K562 (cell line): ENCODE data around the gene DNAJC18. TPM values are rescaled to one million over a fixed set of nuclear protein-coding genes. Genes with fewer than 3 reads are reported as not detected.
A peak's percentile ranks its signal among the peaks of the same experiment; 100 is the strongest.

Experiments used
- ATAC-seq: fragments of 200-7000 bp; cut with Tn5 transposase; 3 replicates; pipeline ENCODE4 v1.9.1; 2020; ENCODE audit warnings: moderate library complexity
- BruUV-seq: library from RNA; stranded (reverse); fragments of 400-500 nt; replicated peaks from 2 replicates; lab custom pipeline; 2021; lab: Mats Ljungman, UMichigan
- CTCF ChIA-PET: fragments of 300-600 bp; formaldehyde crosslinking; extraction: SDS; loops from one replicate; lab custom pipeline; 2021; ENCODE audit warnings: low intra/inter-chr PET ratio; lab: Yijun Ruan, JAX
- POLR2A ChIA-PET: fragments of 300-600, 350-650 bp; sonication (Branson Sonifier 250); formaldehyde crosslinking; extraction: SDS; loops from one replicate; lab custom pipeline; 2021; ENCODE audit warnings: antibody characterized with exemption, inconsistent platforms; lab: Yijun Ruan, JAX
- DNase-seq, 4 experiments: peaks; one replicate each; pipeline versions ENCODE4 v3.0.0 to v3.0.0-alpha.2; 2011 to 2018; ENCODE audit warnings: low spot score in 3 of 4, mixed read lengths in 3 of 4; ENCODE audit errors: extremely low read depth in 1 of 4
- FAIRE-seq: peaks from 2 replicates; lab custom pipeline; 2011; peaks lifted over from hg19 to GRCh38; lab: Jason Lieb, UNC
- H2AFZ ChIP-seq: 2 replicates; pipeline ENCODE4 v1.6.0; 2011; ENCODE audit warnings: low read depth, low read length, control low read depth, inconsistent platforms
- H3K27ac ChIP-seq: fragments of 200-600 bp; 3 replicates; pipeline ENCODE4 v1.8.0; 2011; ENCODE audit warnings: low read depth, mild to moderate bottlenecking, control low read depth, inconsistent platforms, low read length, moderate library complexity, mixed read lengths; ENCODE audit errors: extremely low read depth
- H3K27me3 ChIP-seq, 2 experiments: fragments of 300-600 bp in 1 of 2; 2 replicates in 1 of 2; 3 replicates in 1 of 2; pipeline versions ENCODE4 v1.6.0 to v1.8.0; 2011; ENCODE audit warnings: inconsistent platforms in 2 of 2, low read length in 2 of 2, mild to moderate bottlenecking in 1 of 2, mixed read lengths in 1 of 2, moderate library complexity in 1 of 2; ENCODE audit not compliant: control insufficient read depth in 2 of 2, insufficient read depth in 2 of 2
- H3K36me3 ChIP-seq: fragments of 300-600 bp; 3 replicates; pipeline ENCODE4 v1.8.0; 2011; ENCODE audit warnings: mild to moderate bottlenecking, low read length, inconsistent platforms; ENCODE audit not compliant: control insufficient read depth, insufficient read depth
- H3K4me1 ChIP-seq, 2 experiments: fragments of 200-600 bp in 1 of 2; replicated peaks in 1 of 2; 2 replicates in 1 of 2; 3 replicates in 1 of 2; pipeline versions ENCODE4 v1.5.1 to v1.8.0; 2011; ENCODE audit warnings: inconsistent platforms in 2 of 2, low read length in 2 of 2, mild to moderate bottlenecking in 1 of 2, mixed read lengths in 1 of 2, moderate library complexity in 1 of 2; ENCODE audit not compliant: control insufficient read depth in 2 of 2, insufficient read depth in 2 of 2
- H3K4me2 ChIP-seq: 2 replicates; pipeline ENCODE4 v1.6.1; 2011; ENCODE audit warnings: low read length, control low read depth, inconsistent platforms, mixed read lengths; ENCODE audit not compliant: insufficient read depth
- H3K4me3 ChIP-seq: fragments of 200-600 bp; sonication (generic), shearing (Covaris generic); 2 replicates; pipeline ENCODE4 v1.5.1; 2016; ENCODE audit warnings: control low read depth, inconsistent platforms
- H3K79me2 ChIP-seq: fragments of 200-600 bp; 3 replicates; pipeline ENCODE4 v1.8.0; 2011; ENCODE audit warnings: low read length, inconsistent platforms; ENCODE audit not compliant: control insufficient read depth, insufficient read depth
- H3K9ac ChIP-seq, 2 experiments: 2 replicates each; pipeline versions ENCODE4 v1.6.0 to v1.6.1; 2011; ENCODE audit warnings: low read depth in 2 of 2, low read length in 2 of 2, control low read depth in 1 of 2, inconsistent platforms in 1 of 2, mild to moderate bottlenecking in 1 of 2, mixed read lengths in 1 of 2; ENCODE audit not compliant: insufficient read depth in 1 of 2
- H3K9me1 ChIP-seq: one replicate; pipeline ENCODE4 v1.6.0; 2011; ENCODE audit warnings: inconsistent platforms, mild to moderate bottlenecking, low read length, moderate library complexity; ENCODE audit not compliant: control insufficient read depth, insufficient read depth
- H3K9me3 ChIP-seq: replicated peaks from 2 replicates; pipeline ENCODE4 v1.5.1; 2011; ENCODE audit warnings: low read depth, low read length, inconsistent platforms; ENCODE audit not compliant: control insufficient read depth, insufficient read depth
- H4K20me1 ChIP-seq: replicated peaks from 2 replicates; pipeline ENCODE4 v1.6.1; 2011; ENCODE audit warnings: low read length, inconsistent platforms, mixed read lengths; ENCODE audit not compliant: control insufficient read depth, insufficient read depth
- BCOR ChIP-seq: fragments of 450-650 bp; IDR thresholded peaks from 2 replicates; pipeline ENCODE4 v1.6.1; 2016
- FIP1L1 ChIP-seq: fragments of 200-400 bp; formaldehyde crosslinking; IDR thresholded peaks from 2 replicates; pipeline ENCODE4 v1.6.1; 2018; ENCODE audit warnings: mild to moderate bottlenecking, low read depth, low read length; ENCODE audit not compliant: poor library complexity, severe bottlenecking
- FOXK1 ChIP-seq: sonication (generic); formaldehyde crosslinking; IDR thresholded peaks from 2 replicates; pipeline ENCODE4 v1.8.0; 2022; ENCODE audit warnings: missing genetic modification reagents, mild to moderate bottlenecking, borderline replicate concordance
- HOXB6 ChIP-seq: fragments of 250-450 bp; sonication (Bioruptor Pico); IDR thresholded peaks from 2 replicates; pipeline ENCODE4 v1.5.1; 2022; ENCODE audit warnings: mild to moderate bottlenecking, borderline replicate concordance
- MLX ChIP-seq, 2 experiments: fragments of 450-650 bp in 1 of 2; sonication (generic) in 1 of 2; formaldehyde crosslinking; conservative IDR thresholded peaks; 2 replicates each; pipeline versions ENCODE4 v1.4.0 to v1.8.1; 2020 to 2022; ENCODE audit warnings: mild to moderate bottlenecking in 1 of 2, missing genetic modification reagents in 1 of 2
- NCOA6 ChIP-seq: fragments of 450-650 bp; IDR thresholded peaks from 2 replicates; pipeline ENCODE4 v1.6.1; 2017; ENCODE audit warnings: mild to moderate bottlenecking
- NONO ChIP-seq, 2 experiments: fragments of 200-400 bp in 1 of 2; fragments of 450-650 bp in 1 of 2; formaldehyde crosslinking in 1 of 2; IDR thresholded peaks; 2 replicates each; pipeline ENCODE4 v1.6.1; 2017; ENCODE audit warnings: low read depth in 2 of 2, mild to moderate bottlenecking in 2 of 2, moderate library complexity in 2 of 2, low read length in 1 of 2
- PREB ChIP-seq: sonication (generic); formaldehyde crosslinking; IDR thresholded peaks from 2 replicates; pipeline ENCODE4 v1.8.1; 2023; ENCODE audit warnings: mild to moderate bottlenecking, missing genetic modification reagents
- TBL1XR1 ChIP-seq, 2 experiments: IDR thresholded peaks; 2 replicates each; pipeline ENCODE4 v1.6.1; 2012; ENCODE audit warnings: improper control_type of control experiment in 2 of 2, low read length in 2 of 2, mild to moderate bottlenecking in 1 of 2
- ZNF212 ChIP-seq: fragments of 450-650 bp; formaldehyde crosslinking; IDR thresholded peaks from 2 replicates; pipeline ENCODE4 v1.4.0; 2020; ENCODE audit warnings: mild to moderate bottlenecking
- WGBS: fragments of 100-300 bp; shearing (Covaris generic); methylation state at CpG from one replicate; pipeline ENCODE4 v1.1.6; 2016; ENCODE audit warnings: low coverage, mixed read lengths; ENCODE audit not compliant: insufficient coverage; ENCODE audit errors: missing lambda C conversion rate; 5-methylcytosine and 5-hydroxymethylcytosine counted together
- in situ Hi-C: fragments of 300-500 bp; cut with MboI; formaldehyde crosslinking; loops from 4 replicates; pipeline ENCODE4 v1.15.0; 2018; ENCODE audit warnings: inconsistent platforms, mixed read lengths
- intact Hi-C: fragments of 100-400 bp; cut with micrococcal nuclease; formaldehyde crosslinking; loops from 2 replicates; pipeline ENCODE4 v1.14.2; 2022
- polyA plus RNA-seq, 8 experiments: library from polyadenylated mRNA; depleted of rRNA in 4 of 8; stranded (reverse) in 5 of 8; unstranded in 3 of 8; fragments of >200 nt; fragmentation: Nextera tagmentation in 2 of 8; fragmentation: Illumina TruSeq in 1 of 8; extraction: Ambion mirVana in 2 of 8; extraction: Trizol in 1 of 8; gene quantifications; 2 replicates each; pipeline versions ENCODE4 v1.2.1 to v1.2.3, GENCODE V29; 2011 to 2014; ENCODE audit warnings: inconsistent platforms in 1 of 8, missing spikeins in 1 of 8
- total RNA-seq, 7 experiments: library from RNA; depleted of rRNA in 6 of 7; stranded (reverse); fragments of >200 nt in 6 of 7; fragmentation: Illumina TruSeq in 2 of 7; extraction: Trizol in 2 of 7; gene quantifications; 2 replicates each; pipeline versions ENCODE4 v1.2.1 to v1.2.3, GENCODE V29; 2011 to 2021; ENCODE audit warnings: low replicate concordance in 1 of 7
- TF ChIP-seq, protein P1 (sequence below): fragments of 200-800 bp; sonication (Bioruptor generic); IDR thresholded peaks from 2 replicates; pipeline ENCODE4 v1.6.1; 2016; ENCODE audit warnings: missing genetic modification characterization, missing compliant biosample characterization

DNAJC18 gene
- total and polyA plus RNA-seq, 9 of the 15 experiments (the other 6 are each of a cell fraction or from before 2014, with no cell fraction given) = 1.5 to 13.3 (median 7.5) TPM

DNA sequence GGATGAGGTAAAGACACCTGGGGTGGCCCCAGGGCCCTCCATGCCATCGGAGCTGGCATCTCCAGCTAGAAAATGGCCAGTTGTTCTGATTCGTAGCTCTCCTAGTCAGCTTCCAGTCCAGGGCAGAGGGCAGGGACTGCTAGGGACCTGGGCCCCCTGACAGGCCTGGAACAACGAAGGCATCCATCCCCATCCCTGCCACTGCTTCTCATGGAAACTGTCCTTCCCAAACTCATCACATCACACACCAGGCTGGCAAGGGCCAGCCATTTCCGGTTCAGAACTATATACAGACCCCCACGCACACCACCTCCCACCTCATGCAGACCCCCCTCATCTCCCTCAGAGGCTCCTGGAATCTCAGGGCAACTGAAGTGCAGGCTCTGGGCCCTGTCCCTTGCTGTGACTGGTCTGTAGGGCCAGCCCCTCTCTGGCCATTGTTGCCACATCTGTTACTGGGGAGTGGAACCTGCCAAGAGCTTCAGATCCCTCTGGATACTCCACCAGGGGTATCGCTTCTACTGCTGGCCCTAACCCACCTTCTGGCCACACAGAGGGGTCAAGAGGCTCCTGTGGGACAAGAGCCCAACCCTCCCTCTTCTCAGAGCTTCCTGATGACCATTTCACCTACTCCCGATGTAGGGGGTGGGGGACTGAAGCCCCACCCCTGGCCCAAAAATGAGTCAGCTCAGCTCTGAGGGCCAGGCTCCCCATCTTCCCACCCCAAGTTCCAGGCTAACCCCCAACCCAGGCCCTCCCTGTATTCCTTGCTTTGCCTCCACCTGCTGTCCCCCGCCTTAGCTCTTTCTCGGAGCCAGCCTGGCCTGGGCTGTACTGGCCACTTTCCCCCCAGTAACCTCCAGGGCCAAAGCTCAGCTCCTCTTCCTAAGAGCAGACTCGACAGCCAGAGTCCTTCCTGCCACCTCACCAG, 48.4 kb downstream of the DNAJC18 start:
- Histone ChIP-seq H3K27me3 (no peaks in the 10 kb centered on the region), H3K36me3 (no peaks in the 10 kb centered on the region), H3K9me1 (no peaks in the 10 kb centered on the region), H3K27ac (no peak overlapping the region), H3K9ac (peak overlapping the region in 1 of 2 experiments; percentile 55; a peak in 1 of 4 replicates), H3K9me3 (no peaks in the 10 kb centered on the region; the same call in none of the 2 replicates), H4K20me1 (no peaks in the 10 kb centered on the region), H3K4me2 (no peak overlapping the region), H2AFZ (no peak overlapping the region), H3K4me3 (no peak overlapping the region), H3K4me1 (peaks cover under 1 to 20% of the 10 kb centered on the region in 2 experiments; a peak in 3 of 5 replicates), H3K79me2 (no peaks in the 10 kb centered on the region)
- 33% methylated on average over 8 of the region's 10 CpGs for WGBS
- ATAC-seq (no peak), FAIRE-seq (no peak), DNase-seq (no peak)
- BruUV-seq = no TSS peak
- in situ Hi-C loops = no loop called here
- intact Hi-C loops = no loop called here
- CTCF ChIA-PET = no interaction called here
- POLR2A ChIA-PET = interaction anchor here (0.5 to 0.7 kb wide), 3 partner anchors 18 to 385 kb away, joined by 3 read pairs; no protein-coding TSS in a partner anchor
- TF ChIP-seq NONO (IDR thresholded peaks at IDR 0.05; ENCODE audit: low read depth in 2 of 2, low read length in 1 of 2) (no peak), NCOA6 (no peak), ZNF212 (CRISPR knock-in tag) (no peak), BCOR (no peak), FOXK1 (CRISPR knock-in tag) (no peak), FIP1L1 (no peak), TBL1XR1 (IDR thresholded peaks at IDR 0.05; ENCODE audit: low read length in 2 of 2) (no peak), PREB (no peak), MLX (CRISPR knock-in tag; conservative IDR thresholded peaks at IDR 0.05) (no peak), HOXB6 (CRISPR knock-in tag) (no peak)
- TF ChIP-seq, protein P1, sequence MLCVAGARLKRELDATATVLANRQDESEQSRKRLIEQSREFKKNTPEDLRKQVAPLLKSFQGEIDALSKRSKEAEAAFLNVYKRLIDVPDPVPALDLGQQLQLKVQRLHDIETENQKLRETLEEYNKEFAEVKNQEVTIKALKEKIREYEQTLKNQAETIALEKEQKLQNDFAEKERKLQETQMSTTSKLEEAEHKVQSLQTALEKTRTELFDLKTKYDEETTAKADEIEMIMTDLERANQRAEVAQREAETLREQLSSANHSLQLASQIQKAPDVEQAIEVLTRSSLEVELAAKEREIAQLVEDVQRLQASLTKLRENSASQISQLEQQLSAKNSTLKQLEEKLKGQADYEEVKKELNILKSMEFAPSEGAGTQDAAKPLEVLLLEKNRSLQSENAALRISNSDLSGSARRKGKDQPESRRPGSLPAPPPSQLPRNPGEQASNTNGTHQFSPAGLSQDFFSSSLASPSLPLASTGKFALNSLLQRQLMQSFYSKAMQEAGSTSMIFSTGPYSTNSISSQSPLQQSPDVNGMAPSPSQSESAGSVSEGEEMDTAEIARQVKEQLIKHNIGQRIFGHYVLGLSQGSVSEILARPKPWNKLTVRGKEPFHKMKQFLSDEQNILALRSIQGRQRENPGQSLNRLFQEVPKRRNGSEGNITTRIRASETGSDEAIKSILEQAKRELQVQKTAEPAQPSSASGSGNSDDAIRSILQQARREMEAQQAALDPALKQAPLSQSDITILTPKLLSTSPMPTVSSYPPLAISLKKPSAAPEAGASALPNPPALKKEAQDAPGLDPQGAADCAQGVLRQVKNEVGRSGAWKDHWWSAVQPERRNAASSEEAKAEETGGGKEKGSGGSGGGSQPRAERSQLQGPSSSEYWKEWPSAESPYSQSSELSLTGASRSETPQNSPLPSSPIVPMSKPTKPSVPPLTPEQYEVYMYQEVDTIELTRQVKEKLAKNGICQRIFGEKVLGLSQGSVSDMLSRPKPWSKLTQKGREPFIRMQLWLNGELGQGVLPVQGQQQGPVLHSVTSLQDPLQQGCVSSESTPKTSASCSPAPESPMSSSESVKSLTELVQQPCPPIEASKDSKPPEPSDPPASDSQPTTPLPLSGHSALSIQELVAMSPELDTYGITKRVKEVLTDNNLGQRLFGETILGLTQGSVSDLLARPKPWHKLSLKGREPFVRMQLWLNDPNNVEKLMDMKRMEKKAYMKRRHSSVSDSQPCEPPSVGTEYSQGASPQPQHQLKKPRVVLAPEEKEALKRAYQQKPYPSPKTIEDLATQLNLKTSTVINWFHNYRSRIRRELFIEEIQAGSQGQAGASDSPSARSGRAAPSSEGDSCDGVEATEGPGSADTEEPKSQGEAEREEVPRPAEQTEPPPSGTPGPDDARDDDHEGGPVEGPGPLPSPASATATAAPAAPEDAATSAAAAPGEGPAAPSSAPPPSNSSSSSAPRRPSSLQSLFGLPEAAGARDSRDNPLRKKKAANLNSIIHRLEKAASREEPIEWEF (CRISPR knock-in tag) = no peak
